ENCODE results near the gene UIMC1. TPM values are rescaled to one million over a fixed set of nuclear protein-coding genes. Genes with fewer than 3 reads are reported as not detected.

The UIMC1 gene
- total RNA-seq, 1 donor from 2014 or later = 34.2 TPM

DNA sequence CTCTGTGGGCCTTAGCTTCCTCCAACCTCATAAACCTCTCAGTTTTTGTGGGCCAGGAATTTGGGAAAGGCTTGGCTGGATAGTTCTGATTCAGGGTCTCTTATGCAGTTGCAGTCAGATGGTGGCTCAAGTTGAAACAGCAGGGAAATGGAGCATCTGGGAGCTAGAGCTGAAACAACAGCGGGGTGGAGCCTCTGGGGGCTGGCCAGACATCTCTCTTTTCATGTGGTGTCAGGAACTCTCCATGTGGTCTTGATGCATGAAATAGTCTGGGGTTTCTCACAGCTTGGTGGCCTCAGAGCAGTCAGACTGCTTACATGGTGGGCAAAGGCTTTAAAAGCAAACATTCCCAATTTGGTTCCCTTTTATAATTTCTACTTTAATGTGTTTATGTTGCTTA lies 29.4 kb upstream of the UIMC1 start:
- Mint-ChIP-seq H3K27me3 (ENCODE audit: low read depth) (no peaks in the 10 kb centered on the region), H3K4me1 (ENCODE audit: low read depth) (peaks cover 11% of the 10 kb centered on the region), H3K4me3 (ENCODE audit: unreplicated experiment) (peak overlapping the region; percentile 29), H3K9me3 (ENCODE audit: low read depth) (peaks cover 6% of the 10 kb centered on the region), H3K27ac (ENCODE audit: unreplicated experiment) (no peak overlapping the region), H3K36me3 (ENCODE audit: low read depth) (peaks cover 10% of the 10 kb centered on the region)
- no peak for DNase-seq (ENCODE audit: low spot score)
- TF ChIP-seq, protein P1, sequence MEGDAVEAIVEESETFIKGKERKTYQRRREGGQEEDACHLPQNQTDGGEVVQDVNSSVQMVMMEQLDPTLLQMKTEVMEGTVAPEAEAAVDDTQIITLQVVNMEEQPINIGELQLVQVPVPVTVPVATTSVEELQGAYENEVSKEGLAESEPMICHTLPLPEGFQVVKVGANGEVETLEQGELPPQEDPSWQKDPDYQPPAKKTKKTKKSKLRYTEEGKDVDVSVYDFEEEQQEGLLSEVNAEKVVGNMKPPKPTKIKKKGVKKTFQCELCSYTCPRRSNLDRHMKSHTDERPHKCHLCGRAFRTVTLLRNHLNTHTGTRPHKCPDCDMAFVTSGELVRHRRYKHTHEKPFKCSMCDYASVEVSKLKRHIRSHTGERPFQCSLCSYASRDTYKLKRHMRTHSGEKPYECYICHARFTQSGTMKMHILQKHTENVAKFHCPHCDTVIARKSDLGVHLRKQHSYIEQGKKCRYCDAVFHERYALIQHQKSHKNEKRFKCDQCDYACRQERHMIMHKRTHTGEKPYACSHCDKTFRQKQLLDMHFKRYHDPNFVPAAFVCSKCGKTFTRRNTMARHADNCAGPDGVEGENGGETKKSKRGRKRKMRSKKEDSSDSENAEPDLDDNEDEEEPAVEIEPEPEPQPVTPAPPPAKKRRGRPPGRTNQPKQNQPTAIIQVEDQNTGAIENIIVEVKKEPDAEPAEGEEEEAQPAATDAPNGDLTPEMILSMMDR (IDR thresholded peaks at IDR 0.05) = no peak

DNA sequence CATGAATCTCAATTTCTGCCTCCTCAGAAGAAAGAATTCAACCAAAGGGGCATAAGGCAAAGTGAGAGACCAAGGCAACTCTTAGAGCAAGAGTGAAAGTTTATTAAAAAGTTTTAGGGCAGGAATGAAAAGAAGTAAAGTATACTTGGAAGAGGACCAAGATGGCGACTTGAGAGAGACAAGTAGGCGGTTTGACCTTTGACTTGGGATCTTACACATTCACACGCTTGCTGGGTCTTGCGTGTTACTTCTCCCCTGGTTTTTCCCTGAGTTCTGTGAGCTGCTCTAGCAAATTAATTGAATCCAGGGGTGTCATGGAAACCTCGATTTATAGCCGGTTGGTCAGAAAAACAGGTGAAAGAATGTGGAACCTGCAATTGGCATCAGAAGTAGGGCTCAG lies 22.9 kb upstream of the UIMC1 start:
- Mint-ChIP-seq H3K4me1 (ENCODE audit: low read depth) (peaks cover 10% of the 10 kb centered on the region), H3K9me3 (ENCODE audit: low read depth) (peaks cover 6% of the 10 kb centered on the region), H3K4me3 (ENCODE audit: unreplicated experiment) (no peak overlapping the region), H3K27me3 (ENCODE audit: low read depth) (no peaks in the 10 kb centered on the region), H3K27ac (ENCODE audit: unreplicated experiment) (no peak overlapping the region), H3K36me3 (ENCODE audit: low read depth) (peaks cover 9% of the 10 kb centered on the region)
- TF ChIP-seq, protein P1 (IDR thresholded peaks at IDR 0.05) = no peak
- DNase-seq (ENCODE audit: low spot score) = no peak

DNA sequence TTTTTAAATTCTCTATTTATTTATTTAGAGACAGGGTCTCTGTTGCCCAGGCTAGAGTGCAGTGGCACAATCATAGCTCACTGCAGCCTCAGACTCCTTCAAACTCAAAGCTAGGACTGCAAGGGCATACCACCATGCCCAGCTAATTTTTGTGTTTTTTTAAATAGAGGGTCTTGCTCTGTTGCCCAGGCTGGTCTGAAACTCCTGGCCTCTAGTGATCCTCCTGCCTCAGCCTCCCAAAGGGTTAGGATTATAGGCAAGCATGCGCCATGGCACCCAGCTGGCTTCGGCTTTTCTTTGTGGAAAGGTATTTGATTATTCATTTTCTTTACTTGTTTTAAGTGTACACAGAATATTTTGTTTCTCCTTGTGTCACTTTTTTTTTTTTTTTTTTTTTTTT lies 21.1 kb upstream of the UIMC1 start:
- TF ChIP-seq, protein P1 (IDR thresholded peaks at IDR 0.05) = no peak
- Mint-ChIP-seq H3K27ac (ENCODE audit: unreplicated experiment) (no peak overlapping the region), H3K4me3 (ENCODE audit: unreplicated experiment) (no peak overlapping the region), H3K9me3 (ENCODE audit: low read depth) (peaks cover 6% of the 10 kb centered on the region), H3K4me1 (ENCODE audit: low read depth) (peaks cover 18% of the 10 kb centered on the region), H3K36me3 (ENCODE audit: low read depth) (peaks cover 6% of the 10 kb centered on the region), H3K27me3 (ENCODE audit: low read depth) (no peaks in the 10 kb centered on the region)
- no peak for DNase-seq (ENCODE audit: low spot score)

DNA sequence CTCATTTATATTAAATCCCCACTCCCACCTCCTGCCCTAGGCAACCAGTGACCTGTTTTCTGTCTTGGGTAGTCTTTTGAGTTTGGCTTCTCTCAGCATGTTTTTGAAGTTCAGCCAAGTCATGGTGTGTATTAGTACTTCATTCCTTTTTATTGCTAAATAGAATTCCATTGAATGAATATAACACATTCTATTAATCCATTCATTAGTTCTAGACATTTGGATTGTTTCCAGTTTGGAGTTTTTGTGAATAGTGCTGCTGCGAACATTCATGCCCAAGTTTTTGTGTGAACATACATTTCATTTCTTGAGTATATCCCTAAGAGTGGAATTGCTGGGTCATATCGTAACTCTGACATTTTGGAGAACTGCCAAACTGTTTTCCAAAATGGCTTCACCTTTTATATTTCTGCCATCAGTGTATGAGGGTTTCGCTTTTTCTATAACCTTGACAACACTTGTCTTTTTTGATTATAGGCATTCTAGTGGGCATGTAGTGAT lies 18.6 kb upstream of the UIMC1 start:
- no peak for DNase-seq (ENCODE audit: low spot score)
- TF ChIP-seq, protein P1 (IDR thresholded peaks at IDR 0.05) = no peak
- Mint-ChIP-seq H3K4me3 (ENCODE audit: unreplicated experiment) (no peak overlapping the region), H3K27me3 (ENCODE audit: low read depth) (no peaks in the 10 kb centered on the region), H3K36me3 (ENCODE audit: low read depth) (no peaks in the 10 kb centered on the region), H3K27ac (ENCODE audit: unreplicated experiment) (no peak overlapping the region), H3K9me3 (ENCODE audit: low read depth) (no peaks in the 10 kb centered on the region), H3K4me1 (ENCODE audit: low read depth) (peaks cover 30% of the 10 kb centered on the region)

DNA sequence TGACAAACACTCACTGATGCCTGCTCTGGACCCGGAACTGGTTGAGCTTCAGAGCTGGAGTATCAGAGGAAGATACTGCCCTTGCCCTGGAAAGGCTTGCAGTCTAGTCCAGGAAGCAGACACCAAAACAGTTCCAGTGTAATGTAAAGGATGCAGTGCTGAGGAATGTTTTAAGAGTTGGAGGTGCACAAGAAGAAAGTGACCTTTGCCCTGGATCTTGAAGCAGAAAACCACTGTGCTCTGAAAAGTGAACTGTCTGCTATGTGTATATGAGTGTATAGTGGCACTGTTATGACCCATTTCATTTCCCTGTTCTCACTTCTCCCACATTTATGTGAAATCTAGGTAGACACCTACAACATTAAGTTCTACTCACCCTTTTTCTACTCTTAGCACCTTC lies 18.0 kb upstream of the UIMC1 start:
- Mint-ChIP-seq H3K36me3 (ENCODE audit: low read depth) (no peaks in the 10 kb centered on the region), H3K4me1 (ENCODE audit: low read depth) (peaks cover 30% of the 10 kb centered on the region), H3K4me3 (ENCODE audit: unreplicated experiment) (no peak overlapping the region), H3K27me3 (ENCODE audit: low read depth) (no peaks in the 10 kb centered on the region), H3K9me3 (ENCODE audit: low read depth) (no peaks in the 10 kb centered on the region), H3K27ac (ENCODE audit: unreplicated experiment) (no peak overlapping the region)
- no peak for DNase-seq (ENCODE audit: low spot score)
- TF ChIP-seq, protein P1 (IDR thresholded peaks at IDR 0.05) = no peak

All from chondrocyte (in vitro differentiated cells).